SK-N-SH treated with all-trans-retinoic acid at 6 μM for 48 hours (cell line): Measurements from ENCODE around the gene SMIM32.

ENCODE experiments used
- ARNTL ChIP-seq: fragments of 450-650 bp; formaldehyde crosslinking; IDR thresholded peaks from 2 replicates; pipeline ENCODE4 v1.5.0; 2020; ENCODE audit warnings: low read depth, mild to moderate bottlenecking, moderate library complexity, borderline replicate concordance
- CREB5 ChIP-seq: fragments of 250-450 bp; sonication (Bioruptor Pico); IDR thresholded peaks from 2 replicates; pipeline ENCODE4 v1.5.1; 2020; ENCODE audit warnings: low read depth, mild to moderate bottlenecking, moderate library complexity
- ESRRG ChIP-seq: fragments of 250-450 bp; sonication (Bioruptor Pico); IDR thresholded peaks from 2 replicates; pipeline ENCODE4 v1.6.1; 2021; ENCODE audit warnings: mild to moderate bottlenecking
- GLIS3 ChIP-seq: fragments of 250-450 bp; sonication (Bioruptor Pico); IDR thresholded peaks from 2 replicates; pipeline ENCODE4 v1.5.0; 2020; ENCODE audit warnings: mild to moderate bottlenecking, moderate library complexity
- ISL1 ChIP-seq: fragments of 250-450 bp; sonication (Bioruptor Pico); IDR thresholded peaks from 2 replicates; pipeline ENCODE4 v2.1.2; 2022; ENCODE audit warnings: mild to moderate bottlenecking, moderate library complexity
- OSR1 ChIP-seq: fragments of 250-450 bp; sonication (Bioruptor Pico); IDR thresholded peaks from 2 replicates; pipeline ENCODE4 v1.8.0; 2022; ENCODE audit warnings: moderate library complexity, mild to moderate bottlenecking, inconsistent platforms
- PATZ1 ChIP-seq: fragments of 250-450 bp; sonication (Bioruptor Pico); IDR thresholded peaks from 2 replicates; pipeline ENCODE4 v1.8.0; 2020; ENCODE audit warnings: mild to moderate bottlenecking, moderate library complexity, borderline replicate concordance
- POU6F1 ChIP-seq: fragments of 250-450 bp; sonication (Bioruptor Pico); IDR thresholded peaks from 2 replicates; pipeline ENCODE4 v1.8.0; 2021; ENCODE audit warnings: low read depth, mild to moderate bottlenecking, moderate library complexity, borderline replicate concordance
- RARB ChIP-seq: fragments of 250-450 bp; sonication (Bioruptor Pico); IDR thresholded peaks from 2 replicates; pipeline ENCODE4 v1.8.0; 2021; ENCODE audit warnings: mild to moderate bottlenecking, moderate library complexity
- SNAI2 ChIP-seq: fragments of 250-450 bp; sonication (Bioruptor Pico); IDR thresholded peaks from 2 replicates; pipeline ENCODE4 v1.5.0; 2020; ENCODE audit warnings: mild to moderate bottlenecking, moderate library complexity
- TOX ChIP-seq: fragments of 250-450 bp; sonication (Bioruptor Pico); IDR thresholded peaks from 2 replicates; pipeline ENCODE4 v1.8.0; 2021; ENCODE audit warnings: mild to moderate bottlenecking, moderate library complexity, borderline replicate concordance
- ZFP3 ChIP-seq: fragments of 250-450 bp; sonication (Bioruptor Pico); IDR thresholded peaks from 2 replicates; pipeline ENCODE4 v1.5.0; 2020; ENCODE audit warnings: mild to moderate bottlenecking, moderate library complexity
- ZNF70 ChIP-seq: fragments of 450-650 bp; formaldehyde crosslinking; IDR thresholded peaks from 2 replicates; pipeline ENCODE4 v1.5.0; 2020; ENCODE audit warnings: mild to moderate bottlenecking, moderate library complexity

- no peak for TF ChIP-seq PATZ1 (CRISPR knock-in tag)
- TF ChIP-seq TOX (CRISPR knock-in tag), result no peak
- TF ChIP-seq ZFP3 (CRISPR knock-in tag), result no peak
- TF ChIP-seq RARB (CRISPR knock-in tag), result no peak
- no peak for TF ChIP-seq POU6F1 (CRISPR knock-in tag)
- TF ChIP-seq CREB5 (CRISPR knock-in tag), result no peak
- TF ChIP-seq ZNF70 (CRISPR knock-in tag), result no peak
- no peak for TF ChIP-seq OSR1 (CRISPR knock-in tag)
- no peak for TF ChIP-seq SNAI2 (CRISPR knock-in tag)
- TF ChIP-seq ARNTL (CRISPR knock-in tag), result no peak
- no peak for TF ChIP-seq ISL1 (CRISPR knock-in tag)
- no peak for TF ChIP-seq GLIS3 (CRISPR knock-in tag)
- no peak for TF ChIP-seq ESRRG
Measured at GRCh38 chr5:136205061-136205702, 12.2 kb upstream of the SMIM32 start.
